ENCODE data around the gene RETREG1.

DNA sequence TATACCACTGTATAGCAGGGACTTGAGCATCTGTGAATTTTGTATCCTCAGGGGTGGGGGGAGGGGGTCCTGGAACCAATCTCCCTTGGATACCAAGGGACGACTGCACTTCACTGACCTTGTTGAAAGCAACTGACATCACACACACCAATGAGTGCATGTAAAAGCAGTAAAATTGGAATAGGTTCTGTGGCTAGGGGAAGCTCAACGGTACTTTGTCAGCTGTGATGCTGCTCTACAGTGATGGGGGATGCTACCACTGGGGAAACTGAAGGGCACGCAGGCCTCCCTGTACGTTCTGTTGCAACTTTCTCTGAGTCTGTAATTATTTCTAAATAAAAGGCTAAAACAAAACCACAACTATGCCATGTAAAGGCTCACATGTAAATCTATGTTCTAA is 47.0 kb upstream of the RETREG1 start:
- TF ChIP-seq NFIB (CRISPR knock-in tag; IDR thresholded peaks at IDR 0.05; ENCODE audit: borderline replicate concordance): no peak
- no peak for TF ChIP-seq ETV6 (CRISPR knock-in tag; conservative IDR thresholded peaks at IDR 0.05)
- TF ChIP-seq JUND (CRISPR knock-in tag; IDR thresholded peaks at IDR 0.05): no peak
- TF ChIP-seq, protein P1, sequence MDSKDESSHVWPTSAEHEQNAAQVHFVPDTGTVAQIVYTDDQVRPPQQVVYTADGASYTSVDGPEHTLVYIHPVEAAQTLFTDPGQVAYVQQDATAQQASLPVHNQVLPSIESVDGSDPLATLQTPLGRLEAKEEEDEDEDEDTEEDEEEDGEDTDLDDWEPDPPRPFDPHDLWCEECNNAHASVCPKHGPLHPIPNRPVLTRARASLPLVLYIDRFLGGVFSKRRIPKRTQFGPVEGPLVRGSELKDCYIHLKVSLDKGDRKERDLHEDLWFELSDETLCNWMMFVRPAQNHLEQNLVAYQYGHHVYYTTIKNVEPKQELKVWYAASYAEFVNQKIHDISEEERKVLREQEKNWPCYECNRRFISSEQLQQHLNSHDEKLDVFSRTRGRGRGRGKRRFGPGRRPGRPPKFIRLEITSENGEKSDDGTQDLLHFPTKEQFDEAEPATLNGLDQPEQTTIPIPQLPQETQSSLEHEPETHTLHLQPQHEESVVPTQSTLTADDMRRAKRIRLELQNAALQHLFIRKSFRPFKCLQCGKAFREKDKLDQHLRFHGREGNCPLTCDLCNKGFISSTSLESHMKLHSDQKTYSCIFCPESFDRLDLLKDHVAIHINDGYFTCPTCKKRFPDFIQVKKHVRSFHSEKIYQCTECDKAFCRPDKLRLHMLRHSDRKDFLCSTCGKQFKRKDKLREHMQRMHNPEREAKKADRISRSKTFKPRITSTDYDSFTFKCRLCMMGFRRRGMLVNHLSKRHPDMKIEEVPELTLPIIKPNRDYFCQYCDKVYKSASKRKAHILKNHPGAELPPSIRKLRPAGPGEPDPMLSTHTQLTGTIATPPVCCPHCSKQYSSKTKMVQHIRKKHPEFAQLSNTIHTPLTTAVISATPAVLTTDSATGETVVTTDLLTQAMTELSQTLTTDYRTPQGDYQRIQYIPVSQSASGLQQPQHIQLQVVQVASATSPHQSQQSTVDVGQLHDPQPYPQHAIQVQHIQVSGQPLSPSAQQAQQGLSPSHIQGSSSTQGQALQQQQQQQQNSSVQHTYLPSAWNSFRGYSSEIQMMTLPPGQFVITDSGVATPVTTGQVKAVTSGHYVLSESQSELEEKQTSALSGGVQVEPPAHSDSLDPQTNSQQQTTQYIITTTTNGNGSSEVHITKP (CRISPR knock-in tag; IDR thresholded peaks at IDR 0.05; ENCODE audit: low read depth): no peak

Measured in HepG2 (cell line).